Panc1 (cell line): Measurements from ENCODE around the gene ZC3H12D. TPM values are rescaled to one million over a fixed set of nuclear protein-coding genes. Genes with fewer than 3 reads are reported as not detected.
"Not testable (repeated sequence)": the region's sequence is repeated elsewhere in the genome, so short reads cannot be mapped to it uniquely, and the experiment has no call there.

Experiments
- ATAC-seq: fragments of 200-7000 bp; cut with Tn5 transposase; 2 replicates; pipeline ENCODE4 v1.9.1; 2020; ENCODE audit warnings: mild to moderate bottlenecking, moderate library complexity
- BruUV-seq: library from RNA; stranded (reverse); fragments of 400-500 nt; replicated peaks from 2 replicates; lab custom pipeline; 2021; lab: Mats Ljungman, UMichigan
- CTCF ChIA-PET: fragments of 300-600 bp; sonication (Branson Sonifier 250); formaldehyde crosslinking; loops from one replicate; lab custom pipeline; 2022; ENCODE audit warnings: antibody characterized with exemption; lab: Charles Lee
- POLR2A ChIA-PET: fragments of 300-600 bp; sonication (Branson Sonifier 250); formaldehyde crosslinking; loops from one replicate; lab custom pipeline; 2022; ENCODE audit warnings: antibody characterized with exemption; lab: Charles Lee
- DNase-seq: peaks from one replicate; pipeline ENCODE4 v3.0.0-alpha.2; 2010; ENCODE audit warnings: low read depth, low spot score
- H3K27ac ChIP-seq: 2 replicates; pipeline ENCODE4 v1.5.1; 2011; ENCODE audit warnings: mild to moderate bottlenecking, low read length, inconsistent platforms
- H3K27me3 ChIP-seq: fragments of 200-500 bp; sonication (Bioruptor generic); 2 replicates; pipeline ENCODE4 v1.6.0; 2014; ENCODE audit warnings: low read length, inconsistent platforms; ENCODE audit not compliant: control insufficient read depth, insufficient read depth
- H3K36me3 ChIP-seq: fragments of 200-500 bp; sonication (Bioruptor generic); 2 replicates; pipeline ENCODE4 v1.5.1; 2014; ENCODE audit warnings: inconsistent platforms, mild to moderate bottlenecking, low read length, moderate library complexity; ENCODE audit not compliant: control insufficient read depth, insufficient read depth
- H3K4me1 ChIP-seq: 2 replicates; pipeline ENCODE4 v1.5.1; 2011; ENCODE audit warnings: inconsistent platforms, mild to moderate bottlenecking, low read length, moderate library complexity; ENCODE audit not compliant: control insufficient read depth, insufficient read depth
- H3K4me3 ChIP-seq, 2 experiments: 2 replicates each; pipeline ENCODE4 v1.5.1; 2011 to 2012; ENCODE audit warnings: low read depth in 2 of 2, low read length in 2 of 2, mild to moderate bottlenecking in 2 of 2, inconsistent platforms in 1 of 2, moderate library complexity in 1 of 2
- H3K9me3 ChIP-seq: fragments of 200-500 bp; sonication (Bioruptor generic); 2 replicates; pipeline ENCODE4 v1.5.1; 2014; ENCODE audit warnings: low read depth, mild to moderate bottlenecking, inconsistent platforms, low read length, moderate library complexity; ENCODE audit not compliant: control insufficient read depth, insufficient read depth
- CTCF ChIP-seq: fragments of 450-650 bp; IDR thresholded peaks from 2 replicates; pipeline ENCODE4 v1.5.1; 2017; ENCODE audit warnings: mild to moderate bottlenecking
- POLR2AphosphoS5 ChIP-seq: IDR thresholded peaks from 2 replicates; pipeline ENCODE4 v1.6.1; 2012; ENCODE audit warnings: mild to moderate bottlenecking, low read depth, low read length, moderate library complexity
- SIN3A ChIP-seq: IDR thresholded peaks from 2 replicates; pipeline ENCODE4 v1.6.1; 2012; ENCODE audit warnings: low read depth, mild to moderate bottlenecking, low read length, moderate library complexity, borderline replicate concordance; ENCODE audit not compliant: insufficient read depth
- TCF7L2 ChIP-seq: IDR thresholded peaks from 2 replicates; pipeline ENCODE4 v1.6.1; 2011; ENCODE audit warnings: mild to moderate bottlenecking, low read depth, low read length, inconsistent platforms
- in situ Hi-C: cut with HindIII; loops from 2 replicates; pipeline ENCODE4 v1.10.0; 2016; ENCODE audit warnings: low sequenced_read_pairs, low pct_unique_long_range_greater_than_20kb
- intact Hi-C: fragments of 100-400 bp; cut with micrococcal nuclease; formaldehyde crosslinking; loops from one replicate; pipeline ENCODE4 v1.10.0; 2022; ENCODE audit not compliant: unreplicated experiment
- total RNA-seq: library from RNA; stranded (reverse); gene quantifications from one replicate; pipeline ENCODE4 v1.2.1, GENCODE V29; 2021; ENCODE audit not compliant: unreplicated experiment
- TF ChIP-seq, protein P1 (sequence below), 2 experiments: IDR thresholded peaks; 2 replicates each; pipeline ENCODE4 v1.6.1; 2011 to 2012; ENCODE audit warnings: low read depth in 2 of 2, control low read depth in 1 of 2, low read length in 1 of 2, mild to moderate bottlenecking in 1 of 2, moderate library complexity in 1 of 2; ENCODE audit not compliant: insufficient read depth in 1 of 2

The ZC3H12D gene
- total RNA-seq, 1 experiment from 2014 or later = 0.26 TPM

DNA sequence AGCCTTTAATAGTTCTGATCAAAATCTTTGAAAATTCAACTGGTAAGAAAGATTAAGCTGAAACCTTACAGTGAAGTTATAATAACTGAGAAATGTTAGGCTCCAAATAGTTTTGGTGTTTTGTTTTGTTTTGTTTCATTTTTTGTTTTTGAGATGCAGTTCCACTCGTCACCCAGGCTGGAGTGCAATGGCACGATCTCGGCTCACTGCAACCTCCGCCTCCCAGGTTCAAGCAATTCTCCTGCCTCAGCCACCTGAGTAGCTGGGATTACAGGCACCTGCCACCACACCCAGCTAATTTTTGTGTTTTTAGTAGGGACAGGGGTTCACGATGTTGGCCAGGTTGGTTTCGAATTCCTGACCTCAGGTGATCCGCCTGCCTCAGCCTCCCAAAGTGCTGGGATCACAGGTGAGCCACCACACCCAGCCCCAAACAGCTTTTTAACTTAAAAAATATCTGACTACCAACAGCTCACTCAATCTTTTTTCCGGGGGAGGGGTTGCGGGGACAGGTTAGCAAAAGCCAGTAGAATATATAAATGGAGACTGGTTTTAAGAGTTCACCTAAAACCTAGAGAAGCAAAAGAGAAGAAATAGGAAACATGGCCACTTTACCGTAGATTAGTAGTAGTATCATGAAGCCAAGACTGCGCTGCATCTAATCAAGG lies 10.7 kb upstream of the ZC3H12D start:
- H3K4me1 ChIP-seq, POLR2A ChIA-PET, in situ Hi-C loops, H3K9me3 ChIP-seq, H3K36me3 ChIP-seq, ATAC-seq, DNase-seq, BruUV-seq, H3K4me3 ChIP-seq, H3K27ac ChIP-seq, H3K27me3 ChIP-seq, CTCF ChIA-PET, intact Hi-C loops: not testable (repeated sequence)

DNA sequence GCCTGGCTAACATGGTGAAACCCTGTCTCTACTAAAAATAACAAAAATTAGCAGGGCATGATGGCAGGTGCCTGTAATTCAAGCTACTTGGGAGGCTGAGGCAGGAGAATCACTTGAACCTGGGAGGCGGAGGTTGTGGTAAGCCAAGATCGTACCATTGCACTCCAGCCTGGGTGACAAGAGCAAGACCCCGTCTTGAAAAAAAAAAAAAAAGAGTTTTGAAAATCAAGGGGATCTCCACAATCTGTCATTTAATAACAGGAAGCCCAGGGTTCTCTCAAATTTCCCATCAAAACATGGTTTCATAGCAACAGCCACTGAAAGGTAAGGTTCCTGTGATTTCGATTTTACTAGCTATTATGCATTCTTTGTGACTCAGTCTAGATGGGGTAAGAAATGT lies 10.0 kb upstream of the ZC3H12D start:
- H3K4me1 ChIP-seq, H3K4me3 ChIP-seq, BruUV-seq, CTCF ChIA-PET, H3K36me3 ChIP-seq, H3K27ac ChIP-seq, intact Hi-C loops, H3K9me3 ChIP-seq, H3K27me3 ChIP-seq, ATAC-seq, in situ Hi-C loops, DNase-seq, POLR2A ChIA-PET: not testable (repeated sequence)

DNA sequence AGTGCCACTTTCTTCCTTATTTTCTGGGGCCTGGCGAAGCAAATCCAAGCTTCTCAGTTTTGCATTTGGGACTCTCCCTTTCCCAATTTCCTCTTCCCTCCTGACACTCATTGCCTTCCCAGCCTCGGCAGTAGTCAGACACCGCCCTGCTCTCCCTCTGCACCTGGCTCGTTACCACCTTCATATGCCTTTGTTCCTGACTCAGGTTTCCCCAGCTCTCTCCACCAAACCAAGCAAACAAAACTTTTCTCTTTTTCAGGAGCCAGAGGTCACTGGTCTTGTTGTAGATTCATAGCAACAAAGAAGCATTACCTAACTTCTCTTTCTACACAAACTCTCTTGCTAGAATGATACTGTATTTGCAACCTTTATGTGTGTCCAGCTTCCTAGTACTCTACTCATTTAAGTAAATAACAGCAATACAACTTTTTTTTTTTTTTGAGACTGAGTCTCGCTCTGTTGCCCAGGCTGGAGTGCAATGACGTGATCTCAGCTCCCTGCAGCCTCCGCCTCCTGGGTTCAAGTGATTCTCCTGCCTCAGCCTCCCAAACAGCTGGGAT lies 9.0 kb upstream of the ZC3H12D start:
- ChIA-PET POLR2A (no interaction called here), CTCF (no interaction called here)
- BruUV-seq = no TSS peak
- in situ Hi-C loops = no loop called here
- Histone ChIP-seq H3K4me1 (peaks cover 3% of the 10 kb centered on the region; the same call in 1 of the 2 replicates), H3K27ac (no peak overlapping the region), H3K4me3 (no peak overlapping the region), H3K36me3 (no peaks in the 10 kb centered on the region), H3K27me3 (no peaks in the 10 kb centered on the region), H3K9me3 (no peaks in the 10 kb centered on the region)
- TF ChIP-seq CTCF (no peak), POLR2AphosphoS5 (no peak), TCF7L2 (no peak), SIN3A (no peak)
- TF ChIP-seq, protein P1, sequence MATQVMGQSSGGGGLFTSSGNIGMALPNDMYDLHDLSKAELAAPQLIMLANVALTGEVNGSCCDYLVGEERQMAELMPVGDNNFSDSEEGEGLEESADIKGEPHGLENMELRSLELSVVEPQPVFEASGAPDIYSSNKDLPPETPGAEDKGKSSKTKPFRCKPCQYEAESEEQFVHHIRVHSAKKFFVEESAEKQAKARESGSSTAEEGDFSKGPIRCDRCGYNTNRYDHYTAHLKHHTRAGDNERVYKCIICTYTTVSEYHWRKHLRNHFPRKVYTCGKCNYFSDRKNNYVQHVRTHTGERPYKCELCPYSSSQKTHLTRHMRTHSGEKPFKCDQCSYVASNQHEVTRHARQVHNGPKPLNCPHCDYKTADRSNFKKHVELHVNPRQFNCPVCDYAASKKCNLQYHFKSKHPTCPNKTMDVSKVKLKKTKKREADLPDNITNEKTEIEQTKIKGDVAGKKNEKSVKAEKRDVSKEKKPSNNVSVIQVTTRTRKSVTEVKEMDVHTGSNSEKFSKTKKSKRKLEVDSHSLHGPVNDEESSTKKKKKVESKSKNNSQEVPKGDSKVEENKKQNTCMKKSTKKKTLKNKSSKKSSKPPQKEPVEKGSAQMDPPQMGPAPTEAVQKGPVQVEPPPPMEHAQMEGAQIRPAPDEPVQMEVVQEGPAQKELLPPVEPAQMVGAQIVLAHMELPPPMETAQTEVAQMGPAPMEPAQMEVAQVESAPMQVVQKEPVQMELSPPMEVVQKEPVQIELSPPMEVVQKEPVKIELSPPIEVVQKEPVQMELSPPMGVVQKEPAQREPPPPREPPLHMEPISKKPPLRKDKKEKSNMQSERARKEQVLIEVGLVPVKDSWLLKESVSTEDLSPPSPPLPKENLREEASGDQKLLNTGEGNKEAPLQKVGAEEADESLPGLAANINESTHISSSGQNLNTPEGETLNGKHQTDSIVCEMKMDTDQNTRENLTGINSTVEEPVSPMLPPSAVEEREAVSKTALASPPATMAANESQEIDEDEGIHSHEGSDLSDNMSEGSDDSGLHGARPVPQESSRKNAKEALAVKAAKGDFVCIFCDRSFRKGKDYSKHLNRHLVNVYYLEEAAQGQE (IDR thresholded peaks at IDR 0.05; ENCODE audit: insufficient read depth in 1 of 2, low read depth in 2 of 2, low read length in 1 of 2) = no peak
- no peak for ATAC-seq
- intact Hi-C loops = no loop called here
- no peak for DNase-seq
